H9 (cell line): ENCODE data around the gene STYXL2. TPM values are rescaled to one million over a fixed set of nuclear protein-coding genes. Genes with fewer than 3 reads are reported as not detected.

Experiments used
- DNase-seq: peaks from one replicate; pipeline ENCODE4 v3.0.0-alpha.2; 2017
- H2AFZ ChIP-seq: one replicate; pipeline ENCODE4 v1.6.1; 2013; ENCODE audit warnings: mild to moderate bottlenecking, low read length, control low read depth, moderate library complexity
- H2AK5ac ChIP-seq: 2 replicates; pipeline ENCODE4 v1.6.1; 2013; ENCODE audit warnings: low read length, control low read depth, mixed read lengths; ENCODE audit not compliant: insufficient read length
- H2BK120ac ChIP-seq: one replicate; pipeline ENCODE4 v1.6.1; 2013; ENCODE audit warnings: low read depth, mild to moderate bottlenecking, low read length, control low read depth, inconsistent platforms; ENCODE audit not compliant: poor library complexity, severe bottlenecking
- H2BK12ac ChIP-seq: 2 replicates; pipeline ENCODE4 v1.6.1; 2013; ENCODE audit warnings: low read length, control low read depth, mixed read lengths, low read depth; ENCODE audit not compliant: insufficient read length
- H2BK15ac ChIP-seq: 2 replicates; pipeline ENCODE4 v1.6.1; 2013; ENCODE audit warnings: low read depth, low read length, control low read depth
- H2BK20ac ChIP-seq: one replicate; pipeline ENCODE4 v1.6.1; 2013; ENCODE audit warnings: low read depth, mild to moderate bottlenecking, low read length, control low read depth, inconsistent platforms; ENCODE audit not compliant: poor library complexity, severe bottlenecking
- H2BK5ac ChIP-seq: 2 replicates; pipeline ENCODE4 v1.6.1; 2013; ENCODE audit warnings: low read length, control low read depth, mixed read lengths; ENCODE audit not compliant: insufficient read length
- H3K14ac ChIP-seq: 2 replicates; pipeline ENCODE4 v1.6.1; 2013; ENCODE audit warnings: low read length, control low read depth; ENCODE audit not compliant: insufficient read depth
- H3K18ac ChIP-seq: 2 replicates; pipeline ENCODE4 v1.6.1; 2013; ENCODE audit warnings: low read depth, mild to moderate bottlenecking, mixed read lengths, low read length, control low read depth; ENCODE audit not compliant: insufficient read length
- H3K23ac ChIP-seq: 2 replicates; pipeline ENCODE4 v1.6.1; 2013; ENCODE audit warnings: low read length, control low read depth, mixed read lengths, low read depth; ENCODE audit not compliant: insufficient read length
- H3K23me2 ChIP-seq: 2 replicates; pipeline ENCODE4 v1.6.1; 2013; ENCODE audit warnings: low read depth, mild to moderate bottlenecking, mixed read lengths, low read length, control low read depth; ENCODE audit not compliant: insufficient read length, poor library complexity, severe bottlenecking
- H3K27ac ChIP-seq: 2 replicates; pipeline ENCODE4 v1.5.1; 2013; ENCODE audit warnings: low read length, control low read depth, mixed read lengths, low read depth; ENCODE audit not compliant: insufficient read length
- H3K27me3 ChIP-seq: 2 replicates; pipeline ENCODE4 v1.6.1; 2013; ENCODE audit warnings: low read length, control low read depth, inconsistent platforms; ENCODE audit not compliant: insufficient read depth
- H3K4ac ChIP-seq: 2 replicates; pipeline ENCODE4 v1.6.1; 2013; ENCODE audit warnings: low read depth, mild to moderate bottlenecking, control low read depth, inconsistent platforms, low read length, moderate library complexity
- H3K4me1 ChIP-seq: 2 replicates; pipeline ENCODE4 v1.6.1; 2013; ENCODE audit warnings: low read length, control low read depth, inconsistent platforms; ENCODE audit not compliant: insufficient read depth
- H3K4me2 ChIP-seq: 2 replicates; pipeline ENCODE4 v1.6.1; 2013; ENCODE audit warnings: low read length, control low read depth, mixed read lengths; ENCODE audit not compliant: insufficient read length, insufficient read depth
- H3K56ac ChIP-seq: 2 replicates; pipeline ENCODE4 v1.6.1; 2013; ENCODE audit warnings: low read depth, mild to moderate bottlenecking, mixed read lengths, low read length, control low read depth; ENCODE audit not compliant: insufficient read length
- H3K79me1 ChIP-seq: 2 replicates; pipeline ENCODE4 v1.6.1; 2013; ENCODE audit warnings: low read depth, mild to moderate bottlenecking, moderate library complexity, low read length, control low read depth, inconsistent platforms; ENCODE audit not compliant: insufficient read depth, poor library complexity, severe bottlenecking
- H3K79me2 ChIP-seq: 2 replicates; pipeline ENCODE4 v1.6.1; 2013; ENCODE audit warnings: low read length, control low read depth, inconsistent platforms; ENCODE audit not compliant: insufficient read depth
- H3K9ac ChIP-seq: 2 replicates; pipeline ENCODE4 v1.6.1; 2013; ENCODE audit warnings: low read length, control low read depth, mixed read lengths; ENCODE audit not compliant: insufficient read length; ENCODE audit errors: extremely low read depth
- H3K9me3 ChIP-seq: one replicate; pipeline ENCODE4 v1.6.1; 2013; ENCODE audit warnings: low read depth, low read length, inconsistent platforms; ENCODE audit not compliant: control insufficient read depth
- H3T11ph ChIP-seq: one replicate; pipeline ENCODE4 v1.6.1; 2013; ENCODE audit warnings: mild to moderate bottlenecking, low read length, control low read depth, inconsistent platforms
- H4K20me1 ChIP-seq: one replicate; pipeline ENCODE4 v1.6.1; 2013; ENCODE audit not compliant: control insufficient read depth, insufficient read length, insufficient read depth
- H4K5ac ChIP-seq: 2 replicates; pipeline ENCODE4 v1.6.1; 2013; ENCODE audit warnings: low read depth, mild to moderate bottlenecking, mixed read lengths, low read length, control low read depth; ENCODE audit not compliant: insufficient read length
- H4K8ac ChIP-seq: replicated peaks from 2 replicates; pipeline ENCODE4 v1.6.1; 2013; ENCODE audit warnings: low read length, control low read depth, mixed read lengths, low read depth; ENCODE audit not compliant: insufficient read length
- H4K91ac ChIP-seq: 2 replicates; pipeline ENCODE4 v1.6.1; 2013; ENCODE audit warnings: low read depth, mild to moderate bottlenecking, moderate library complexity, mixed read lengths, low read length, control low read depth; ENCODE audit not compliant: insufficient read length
- H3K27ac Mint-ChIP-seq, 3 experiments: 2 replicates in 2 of 3; 3 replicates in 1 of 3; pipeline ENCODE4 v1.8.0; 2020 to 2021; ENCODE audit warnings: mixed read lengths in 3 of 3, mild to moderate bottlenecking in 1 of 3, moderate library complexity in 1 of 3
- H3K27me3 Mint-ChIP-seq: 2 replicates; pipeline ENCODE4 v1.8.0; 2021; ENCODE audit warnings: low read depth, mild to moderate bottlenecking, moderate library complexity, mixed read lengths
- H3K36me3 Mint-ChIP-seq, 3 experiments: 2 replicates in 2 of 3; 3 replicates in 1 of 3; pipeline ENCODE4 v1.8.0; 2020 to 2021; ENCODE audit warnings: low read depth in 3 of 3, mixed read lengths in 3 of 3; ENCODE audit not compliant: insufficient read depth in 1 of 3
- H3K4me1 Mint-ChIP-seq, 2 experiments: 2 replicates each; pipeline ENCODE4 v1.8.0; 2020; ENCODE audit warnings: mixed read lengths in 2 of 2
- H3K4me3 Mint-ChIP-seq, 2 experiments: 2 replicates in 1 of 2; 3 replicates in 1 of 2; pipeline ENCODE4 v1.8.0; 2020 to 2021; ENCODE audit warnings: mild to moderate bottlenecking in 2 of 2, mixed read lengths in 2 of 2, moderate library complexity in 1 of 2
- H3K9me3 Mint-ChIP-seq, 2 experiments: 2 replicates in 1 of 2; 3 replicates in 1 of 2; pipeline ENCODE4 v1.8.0; 2020; ENCODE audit warnings: mild to moderate bottlenecking in 2 of 2, mixed read lengths in 2 of 2, moderate library complexity in 1 of 2
- WGBS: extraction: QIAGEN DNeasy Blood & Tissue Kit; methylation state at CpG from one replicate; pipeline ENCODE4 v1.1.7; 2013; ENCODE audit warnings: missing lambda C conversion rate, low lambda C conversion rate, mixed read lengths; ENCODE audit not compliant: insufficient read length; ENCODE audit errors: extremely low coverage; 5-methylcytosine and 5-hydroxymethylcytosine counted together
- total RNA-seq: library from RNA; stranded (reverse); gene quantifications from 2 replicates; pipeline ENCODE4 v1.2.1, GENCODE V29; 2021
- TF ChIP-seq, protein P1 (sequence below): fragments of 200-600 bp; sonication (generic); conservative IDR thresholded peaks from 3 replicates; pipeline ENCODE4 v1.8.0; 2021; ENCODE audit warnings: antibody characterized with exemption, mild to moderate bottlenecking

Gene STYXL2
- total RNA-seq, 1 experiment from 2014 or later, result 0.09 TPM

- Mint-ChIP-seq H3K27ac (peak overlapping the region in 1 of 3 experiments; percentile 41; a peak in 1 of 7 replicates), H3K4me1 (peaks cover 6 to 15% of the 10 kb centered on the region in 2 experiments), H3K9me3 (no peaks in the 10 kb centered on the region), H3K36me3 (no peaks in the 10 kb centered on the region), H3K4me3 (peak overlapping the region; percentile 25 to 67; a peak in 4 of 5 replicates), H3K27me3 (no peaks in the 10 kb centered on the region; the same call in none of the 2 replicates)
- Histone ChIP-seq H2AK5ac (no peak overlapping the region), H3K56ac (no peak overlapping the region), H4K20me1 (no peaks in the 10 kb centered on the region), H4K8ac (no peak overlapping the region), H3K27me3 (no peaks in the 10 kb centered on the region), H3T11ph (no peak overlapping the region), H2BK12ac (no peak overlapping the region), H2BK120ac (no peak overlapping the region), H3K23ac (no peak overlapping the region), H3K18ac (peak overlapping the region; percentile 42), H2BK15ac (no peak overlapping the region), H3K14ac (no peak overlapping the region), H3K9me3 (no peaks in the 10 kb centered on the region), H3K79me2 (no peaks in the 10 kb centered on the region), H3K27ac (no peak overlapping the region), H3K4me1 (no peaks in the 10 kb centered on the region), H2BK5ac (no peak overlapping the region), H3K4me2 (peak overlapping the region; percentile 60), H3K9ac (no peak overlapping the region), H3K23me2 (peaks cover 3% of the 10 kb centered on the region), H3K4ac (no peak overlapping the region), H2AFZ (peak overlapping the region; percentile 58), H4K5ac (no peak overlapping the region), H4K91ac (no peak overlapping the region), H2BK20ac (no peak overlapping the region), H3K79me1 (no peaks in the 10 kb centered on the region)
- TF ChIP-seq, protein P1, sequence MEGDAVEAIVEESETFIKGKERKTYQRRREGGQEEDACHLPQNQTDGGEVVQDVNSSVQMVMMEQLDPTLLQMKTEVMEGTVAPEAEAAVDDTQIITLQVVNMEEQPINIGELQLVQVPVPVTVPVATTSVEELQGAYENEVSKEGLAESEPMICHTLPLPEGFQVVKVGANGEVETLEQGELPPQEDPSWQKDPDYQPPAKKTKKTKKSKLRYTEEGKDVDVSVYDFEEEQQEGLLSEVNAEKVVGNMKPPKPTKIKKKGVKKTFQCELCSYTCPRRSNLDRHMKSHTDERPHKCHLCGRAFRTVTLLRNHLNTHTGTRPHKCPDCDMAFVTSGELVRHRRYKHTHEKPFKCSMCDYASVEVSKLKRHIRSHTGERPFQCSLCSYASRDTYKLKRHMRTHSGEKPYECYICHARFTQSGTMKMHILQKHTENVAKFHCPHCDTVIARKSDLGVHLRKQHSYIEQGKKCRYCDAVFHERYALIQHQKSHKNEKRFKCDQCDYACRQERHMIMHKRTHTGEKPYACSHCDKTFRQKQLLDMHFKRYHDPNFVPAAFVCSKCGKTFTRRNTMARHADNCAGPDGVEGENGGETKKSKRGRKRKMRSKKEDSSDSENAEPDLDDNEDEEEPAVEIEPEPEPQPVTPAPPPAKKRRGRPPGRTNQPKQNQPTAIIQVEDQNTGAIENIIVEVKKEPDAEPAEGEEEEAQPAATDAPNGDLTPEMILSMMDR, result peak; percentile 99
- DNase-seq, result peak; percentile 82
- WGBS, result no CpG with 5 or more reads among the region's 31 CpGs
These were observed 27.3 kb upstream of the STYXL2 start for GRCh38 chr1:167066333-167067122.
